HepG2 (cell line): ENCODE results near the gene LCK. TPM values are rescaled to one million over a fixed set of nuclear protein-coding genes. Genes with fewer than 3 reads are reported as not detected.

Experiments
- ATF6 ChIP-seq: sonication (generic); formaldehyde crosslinking; conservative IDR thresholded peaks from 2 replicates; pipeline ENCODE4 v1.4.0; 2020; ENCODE audit warnings: missing genetic modification reagents
- CCAR2 ChIP-seq: fragments of 200-400 bp; formaldehyde crosslinking; optimal IDR thresholded peaks from 2 replicates; pipeline ENCODE3; 2018; ENCODE audit warnings: low read depth, mild to moderate bottlenecking, low read length, moderate library complexity
- EHMT2 ChIP-seq: fragments of 200-600 bp; sonication (generic); IDR thresholded peaks from 2 replicates; pipeline ENCODE4 v1.7.0; 2017; ENCODE audit warnings: antibody characterized with exemption, low read depth, low read length, borderline replicate concordance
- ISL2 ChIP-seq: sonication (generic); formaldehyde crosslinking; IDR thresholded peaks from 2 replicates; pipeline ENCODE4 v1.5.0; 2020; ENCODE audit warnings: missing genetic modification reagents
- MAFG ChIP-seq: sonication (generic); formaldehyde crosslinking; IDR thresholded peaks from 2 replicates; pipeline ENCODE4 v1.5.1; 2020; ENCODE audit warnings: mild to moderate bottlenecking, missing genetic modification reagents
- PRMT3 ChIP-seq: sonication (generic); formaldehyde crosslinking; IDR thresholded peaks from 2 replicates; pipeline ENCODE4 v1.8.1; 2022; ENCODE audit warnings: low read depth, mild to moderate bottlenecking, moderate library complexity, missing genetic modification reagents, borderline replicate concordance
- SP5 ChIP-seq: IDR thresholded peaks from 2 replicates; pipeline ENCODE4 v1.6.1; 2016; ENCODE audit warnings: low read depth, borderline replicate concordance
- SRY ChIP-seq: sonication (generic); formaldehyde crosslinking; IDR thresholded peaks from 2 replicates; pipeline ENCODE4 v1.8.0; 2022; ENCODE audit warnings: mild to moderate bottlenecking, missing genetic modification reagents
- TCF7 ChIP-seq: sonication (generic); IDR thresholded peaks from 2 replicates; pipeline ENCODE4 v1.6.1; 2016; ENCODE audit warnings: antibody characterized with exemption, low read depth
- ZBTB21 ChIP-seq: sonication (generic); formaldehyde crosslinking; IDR thresholded peaks from 2 replicates; pipeline ENCODE4 v1.4.0; 2020; ENCODE audit warnings: missing genetic modification reagents
- ZEB1 ChIP-seq: IDR thresholded peaks from 2 replicates; pipeline ENCODE4 v1.6.1; 2012; ENCODE audit warnings: mild to moderate bottlenecking, low read depth, inconsistent platforms; ENCODE audit not compliant: insufficient replicate concordance
- ZKSCAN5 ChIP-seq: sonication (generic); formaldehyde crosslinking; IDR thresholded peaks from 2 replicates; pipeline ENCODE4 v1.5.1; 2020; ENCODE audit warnings: mild to moderate bottlenecking, missing genetic modification reagents
- ZNF329 ChIP-seq: sonication (generic); formaldehyde crosslinking; IDR thresholded peaks from 2 replicates; pipeline ENCODE4 v1.9.0; 2021; ENCODE audit warnings: low read depth, mild to moderate bottlenecking, missing genetic modification reagents
- ZNF333 ChIP-seq: sonication (generic); formaldehyde crosslinking; IDR thresholded peaks from 2 replicates; pipeline ENCODE4 v1.4.0; 2020; ENCODE audit warnings: mild to moderate bottlenecking, missing genetic modification reagents, borderline replicate concordance
- ZNF567 ChIP-seq: sonication (generic); formaldehyde crosslinking; IDR thresholded peaks from 2 replicates; pipeline ENCODE4 v1.8.1; 2023; ENCODE audit warnings: mild to moderate bottlenecking, missing genetic modification reagents, borderline replicate concordance
- ZNF75D ChIP-seq: sonication (generic); formaldehyde crosslinking; IDR thresholded peaks from 2 replicates; pipeline ENCODE4 v1.8.1; 2023; ENCODE audit warnings: missing genetic modification reagents, mild to moderate bottlenecking, borderline replicate concordance
- ZNF768 ChIP-seq: sonication (generic); formaldehyde crosslinking; IDR thresholded peaks from 2 replicates; pipeline ENCODE4 v1.4.0; 2020; ENCODE audit warnings: missing genetic modification reagents
- polyA plus RNA-seq, 8 experiments: library from polyadenylated mRNA; depleted of rRNA in 3 of 8; stranded (reverse) in 7 of 8; unstranded in 1 of 8; fragments of >200 nt; fragmentation: Illumina TruSeq in 4 of 8; extraction: Trizol in 4 of 8; gene quantifications; 2 replicates each; pipeline versions ENCODE4 v1.2.1 to v1.2.3, GENCODE V29; 2011 to 2016; ENCODE audit warnings: low read depth in 4 of 8, missing spikeins in 1 of 8, mixed read lengths in 1 of 8; ENCODE audit not compliant: insufficient read depth in 1 of 8
- total RNA-seq, 5 experiments: library from RNA; depleted of rRNA; stranded (reverse); fragments of >200 nt; fragmentation: Illumina TruSeq; extraction: Trizol; gene quantifications; 2 replicates each; pipeline ENCODE4 v1.2.3, GENCODE V29; 2016; ENCODE audit warnings: low read depth in 1 of 5
- TF ChIP-seq, protein P1 (sequence below): sonication (generic); formaldehyde crosslinking; IDR thresholded peaks from 2 replicates; pipeline ENCODE4 v1.4.0; 2020; ENCODE audit warnings: missing genetic modification reagents, borderline replicate concordance
- TF ChIP-seq, protein P2 (sequence below): sonication (generic); formaldehyde crosslinking; IDR thresholded peaks from 2 replicates; pipeline ENCODE4 v1.4.0; 2020; ENCODE audit warnings: missing genetic modification reagents
- TF ChIP-seq, protein P3 (sequence below): sonication (generic); formaldehyde crosslinking; IDR thresholded peaks from 2 replicates; pipeline ENCODE4 v1.8.0; 2022; ENCODE audit warnings: missing genetic modification reagents, mild to moderate bottlenecking, inconsistent platforms, borderline replicate concordance

Gene LCK
- total and polyA plus RNA-seq, 2 of the 13 experiments (the other 11 are each of a cell fraction or from before 2014, with no cell fraction given), result 0.93 to 1.8 TPM

DNA sequence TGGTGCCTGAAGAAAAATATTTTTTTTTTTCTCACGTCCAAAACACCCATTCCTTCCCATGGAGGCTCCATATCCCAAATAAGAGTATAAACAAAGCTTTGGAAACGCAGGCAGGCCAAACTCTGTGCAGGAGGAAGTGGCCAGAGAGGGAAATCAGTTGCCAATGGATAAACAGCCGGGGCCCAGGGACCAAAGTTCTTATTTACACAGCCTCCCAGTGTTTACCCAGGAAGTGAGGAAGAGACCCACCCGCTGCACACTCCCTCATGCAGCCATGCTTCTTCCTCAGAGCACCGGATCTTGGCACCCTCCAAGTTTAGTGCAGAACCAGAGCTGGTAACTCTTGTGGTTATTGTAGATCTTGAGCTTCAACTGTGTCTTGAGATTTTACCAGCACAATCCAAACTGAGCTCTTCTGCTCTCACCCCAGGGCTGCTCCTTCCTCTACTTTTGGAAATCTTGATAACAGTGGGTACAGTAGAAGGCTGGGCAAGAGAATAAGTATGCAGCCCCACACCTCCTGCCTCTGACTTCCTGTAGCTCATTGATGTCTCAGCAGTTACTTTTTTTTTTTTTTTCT, 70.7 kb downstream of the LCK start (continued):
- TF ChIP-seq, protein P1, sequence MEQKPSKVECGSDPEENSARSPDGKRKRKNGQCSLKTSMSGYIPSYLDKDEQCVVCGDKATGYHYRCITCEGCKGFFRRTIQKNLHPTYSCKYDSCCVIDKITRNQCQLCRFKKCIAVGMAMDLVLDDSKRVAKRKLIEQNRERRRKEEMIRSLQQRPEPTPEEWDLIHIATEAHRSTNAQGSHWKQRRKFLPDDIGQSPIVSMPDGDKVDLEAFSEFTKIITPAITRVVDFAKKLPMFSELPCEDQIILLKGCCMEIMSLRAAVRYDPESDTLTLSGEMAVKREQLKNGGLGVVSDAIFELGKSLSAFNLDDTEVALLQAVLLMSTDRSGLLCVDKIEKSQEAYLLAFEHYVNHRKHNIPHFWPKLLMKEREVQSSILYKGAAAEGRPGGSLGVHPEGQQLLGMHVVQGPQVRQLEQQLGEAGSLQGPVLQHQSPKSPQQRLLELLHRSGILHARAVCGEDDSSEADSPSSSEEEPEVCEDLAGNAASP (CRISPR knock-in tag), result peak; percentile 55; the same call in 1 of the 2 replicates
- no peak for TF ChIP-seq TCF7
- TF ChIP-seq ZNF329, result no peak
- no peak for TF ChIP-seq EHMT2
- TF ChIP-seq, protein P2, sequence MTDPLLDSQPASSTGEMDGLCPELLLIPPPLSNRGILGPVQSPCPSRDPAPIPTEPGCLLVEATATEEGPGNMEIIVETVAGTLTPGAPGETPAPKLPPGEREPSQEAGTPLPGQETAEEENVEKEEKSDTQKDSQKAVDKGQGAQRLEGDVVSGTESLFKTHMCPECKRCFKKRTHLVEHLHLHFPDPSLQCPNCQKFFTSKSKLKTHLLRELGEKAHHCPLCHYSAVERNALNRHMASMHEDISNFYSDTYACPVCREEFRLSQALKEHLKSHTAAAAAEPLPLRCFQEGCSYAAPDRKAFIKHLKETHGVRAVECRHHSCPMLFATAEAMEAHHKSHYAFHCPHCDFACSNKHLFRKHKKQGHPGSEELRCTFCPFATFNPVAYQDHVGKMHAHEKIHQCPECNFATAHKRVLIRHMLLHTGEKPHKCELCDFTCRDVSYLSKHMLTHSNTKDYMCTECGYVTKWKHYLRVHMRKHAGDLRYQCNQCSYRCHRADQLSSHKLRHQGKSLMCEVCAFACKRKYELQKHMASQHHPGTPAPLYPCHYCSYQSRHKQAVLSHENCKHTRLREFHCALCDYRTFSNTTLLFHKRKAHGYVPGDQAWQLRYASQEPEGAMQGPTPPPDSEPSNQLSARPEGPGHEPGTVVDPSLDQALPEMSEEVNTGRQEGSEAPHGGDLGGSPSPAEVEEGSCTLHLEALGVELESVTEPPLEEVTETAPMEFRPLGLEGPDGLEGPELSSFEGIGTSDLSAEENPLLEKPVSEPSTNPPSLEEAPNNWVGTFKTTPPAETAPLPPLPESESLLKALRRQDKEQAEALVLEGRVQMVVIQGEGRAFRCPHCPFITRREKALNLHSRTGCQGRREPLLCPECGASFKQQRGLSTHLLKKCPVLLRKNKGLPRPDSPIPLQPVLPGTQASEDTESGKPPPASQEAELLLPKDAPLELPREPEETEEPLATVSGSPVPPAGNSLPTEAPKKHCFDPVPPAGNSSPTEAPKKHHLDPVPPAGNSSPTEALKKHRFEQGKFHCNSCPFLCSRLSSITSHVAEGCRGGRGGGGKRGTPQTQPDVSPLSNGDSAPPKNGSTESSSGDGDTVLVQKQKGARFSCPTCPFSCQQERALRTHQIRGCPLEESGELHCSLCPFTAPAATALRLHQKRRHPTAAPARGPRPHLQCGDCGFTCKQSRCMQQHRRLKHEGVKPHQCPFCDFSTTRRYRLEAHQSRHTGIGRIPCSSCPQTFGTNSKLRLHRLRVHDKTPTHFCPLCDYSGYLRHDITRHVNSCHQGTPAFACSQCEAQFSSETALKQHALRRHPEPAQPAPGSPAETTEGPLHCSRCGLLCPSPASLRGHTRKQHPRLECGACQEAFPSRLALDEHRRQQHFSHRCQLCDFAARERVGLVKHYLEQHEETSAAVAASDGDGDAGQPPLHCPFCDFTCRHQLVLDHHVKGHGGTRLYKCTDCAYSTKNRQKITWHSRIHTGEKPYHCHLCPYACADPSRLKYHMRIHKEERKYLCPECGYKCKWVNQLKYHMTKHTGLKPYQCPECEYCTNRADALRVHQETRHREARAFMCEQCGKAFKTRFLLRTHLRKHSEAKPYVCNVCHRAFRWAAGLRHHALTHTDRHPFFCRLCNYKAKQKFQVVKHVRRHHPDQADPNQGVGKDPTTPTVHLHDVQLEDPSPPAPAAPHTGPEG (CRISPR knock-in tag), result no peak
- no peak for TF ChIP-seq ZBTB21 (CRISPR knock-in tag)
- TF ChIP-seq ATF6, result no peak
- TF ChIP-seq SP5, result peak; percentile 91
- no peak for TF ChIP-seq SRY (CRISPR knock-in tag)
- TF ChIP-seq ZNF768, result peak; percentile 96
- no peak for TF ChIP-seq ZNF333 (CRISPR knock-in tag)
- no peak for TF ChIP-seq ZEB1
- TF ChIP-seq MAFG (CRISPR knock-in tag), result no peak
- no peak for TF ChIP-seq ZNF567
- TF ChIP-seq ZKSCAN5 (CRISPR knock-in tag), result peak; percentile 66; the same call in 1 of the 2 replicates
- TF ChIP-seq, protein P3, sequence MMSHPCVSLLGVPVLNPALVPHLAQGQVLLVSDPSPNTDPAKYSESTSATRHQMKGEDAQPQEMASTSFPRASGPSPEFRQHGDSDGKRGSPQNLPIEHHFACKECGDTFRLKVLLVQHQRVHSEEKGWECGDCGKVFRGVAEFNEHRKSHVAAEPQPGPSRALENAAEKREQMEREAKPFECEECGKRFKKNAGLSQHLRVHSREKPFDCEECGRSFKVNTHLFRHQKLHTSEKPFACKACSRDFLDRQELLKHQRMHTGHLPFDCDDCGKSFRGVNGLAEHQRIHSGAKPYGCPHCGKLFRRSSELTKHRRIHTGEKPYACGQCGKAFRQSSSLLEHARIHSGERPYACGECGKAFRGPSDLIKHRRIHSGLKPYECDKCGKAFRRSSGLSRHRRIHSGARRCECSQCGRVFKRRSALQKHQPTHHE (CRISPR knock-in tag), result no peak
- TF ChIP-seq CCAR2, result no peak
- no peak for TF ChIP-seq PRMT3 (CRISPR knock-in tag)
- no peak for TF ChIP-seq ISL2 (CRISPR knock-in tag)
- TF ChIP-seq ZNF75D, result no peak
